GM18870 (cell line): ENCODE results near the gene SLC4A2.

Experiments used
- ATAC-seq: cut with Tn5 transposase; IDR thresholded peaks from one replicate; pipeline ENCODE4 v1.9.1; 2021; ENCODE audit warnings: moderate library complexity; ENCODE audit not compliant: unreplicated experiment

The SLC4A2 gene

DNA sequence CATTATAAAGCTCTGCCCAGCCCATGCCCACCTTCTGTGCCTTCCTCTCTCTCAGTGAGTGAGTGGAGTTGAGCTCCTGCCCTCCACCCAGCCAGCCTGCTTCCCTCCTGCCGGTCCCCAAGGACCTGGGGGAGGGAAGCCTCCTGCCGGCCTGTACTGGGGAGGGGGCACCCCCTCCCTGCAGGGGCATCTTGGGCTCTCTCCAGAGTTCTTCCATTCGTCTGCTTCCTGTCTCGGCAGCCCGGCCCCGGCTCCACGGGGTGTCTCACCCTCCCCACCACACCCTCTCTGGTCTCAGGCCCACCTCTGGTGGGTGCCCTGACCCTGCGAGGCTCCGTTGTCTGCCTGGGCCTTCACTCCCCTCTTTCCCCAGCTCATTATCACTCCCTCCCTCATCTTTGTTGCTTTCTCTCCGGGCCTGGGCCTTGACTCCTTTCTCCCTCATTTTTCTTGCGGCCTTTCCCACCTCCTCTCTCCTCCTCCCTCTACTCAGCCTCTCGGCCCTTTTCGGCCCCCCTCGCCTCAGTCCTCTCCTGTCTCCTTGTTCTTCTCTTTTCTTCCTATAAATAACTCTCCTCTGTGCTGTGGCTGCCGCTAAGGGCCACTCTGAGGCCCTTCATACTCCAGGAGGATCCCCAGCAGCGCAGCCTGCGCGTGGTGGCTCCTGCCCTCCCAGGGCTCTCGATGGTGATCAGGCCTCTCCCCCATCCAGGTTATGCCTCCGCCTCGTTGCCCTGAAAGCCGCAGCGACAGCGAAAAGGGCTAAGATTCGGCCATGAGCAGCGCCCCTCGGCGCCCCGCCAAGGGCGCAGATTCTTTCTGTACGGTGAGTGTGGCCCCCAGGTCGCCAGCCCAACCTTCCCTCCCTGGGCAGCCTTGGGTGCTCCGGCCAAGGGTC, 2.1 kb downstream of the SLC4A2 start:
- ATAC-seq, result no peak

DNA sequence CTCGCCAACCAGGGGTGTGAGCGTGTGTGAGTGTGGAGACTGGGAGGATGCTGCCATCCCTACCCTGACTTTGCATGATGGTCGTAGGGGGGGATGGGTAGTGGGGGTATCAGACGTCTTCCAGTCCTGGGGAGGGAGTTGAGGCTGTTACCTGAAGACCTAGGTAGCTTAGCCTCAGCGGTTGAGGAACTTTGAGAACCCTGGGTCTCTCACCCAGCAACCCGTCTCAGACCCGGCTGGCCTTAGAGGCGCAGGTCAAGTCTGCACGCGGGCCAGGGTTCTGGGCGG, 2.7 kb downstream of the SLC4A2 start:
- no peak for ATAC-seq

DNA sequence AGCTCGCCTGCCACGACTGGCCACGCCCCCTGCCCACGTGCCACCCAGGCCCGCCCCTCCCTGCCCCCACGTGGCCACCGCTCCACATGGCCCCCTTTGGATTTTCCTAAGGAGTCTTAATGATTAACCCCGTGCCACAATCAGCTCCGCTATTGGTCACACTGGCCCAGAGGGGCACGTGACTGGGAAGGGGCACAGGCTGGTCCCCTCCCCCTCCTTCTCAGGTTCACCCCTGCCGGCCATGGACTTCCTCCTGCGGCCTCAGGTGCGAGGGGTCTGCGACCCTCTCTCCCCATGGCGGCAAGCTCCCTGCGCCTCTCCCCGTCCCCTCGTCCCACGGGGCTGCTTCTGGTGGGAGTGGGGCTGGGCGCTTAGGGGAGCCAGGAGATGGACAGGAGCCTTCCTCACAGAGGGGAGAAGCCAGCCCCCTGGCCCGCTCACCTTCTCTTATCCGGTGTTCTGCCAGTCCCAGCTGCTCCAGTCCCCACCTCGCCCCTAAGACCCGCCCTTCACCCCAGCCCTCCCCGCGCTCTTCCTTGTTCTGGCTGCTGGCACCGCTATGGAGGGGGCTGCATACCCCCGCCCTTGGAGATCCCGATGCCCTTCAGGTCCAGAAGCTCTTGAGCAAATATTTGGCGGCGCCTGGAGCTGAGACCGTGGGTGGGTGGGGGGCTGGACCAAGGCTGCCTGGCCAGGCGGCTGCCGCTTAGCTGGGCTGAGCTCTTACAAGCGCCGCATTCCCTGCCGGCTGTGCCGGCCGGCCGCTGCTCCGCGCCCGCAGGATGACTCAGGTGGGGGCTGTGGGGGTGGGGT, 3.2 kb downstream of the SLC4A2 start:
- ATAC-seq, result no peak

DNA sequence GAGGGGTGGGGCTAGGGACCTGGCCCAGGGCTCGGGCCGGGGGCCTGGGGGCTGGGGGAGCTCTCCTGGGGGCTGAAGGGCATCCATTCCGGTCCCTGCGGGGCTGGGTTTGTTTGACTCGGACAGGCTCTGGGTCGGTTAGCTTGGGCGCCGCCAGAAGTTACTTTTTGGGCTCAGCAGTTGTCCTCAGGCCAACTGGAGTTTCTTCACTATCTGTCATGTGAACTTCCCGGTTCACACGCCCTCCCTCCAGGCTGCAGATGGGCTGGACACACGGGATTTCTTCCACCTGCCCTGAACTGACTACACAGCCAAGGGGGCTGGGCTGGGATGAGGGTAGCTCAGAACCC, 3.8 kb downstream of the SLC4A2 start:
- ATAC-seq, result no peak

DNA sequence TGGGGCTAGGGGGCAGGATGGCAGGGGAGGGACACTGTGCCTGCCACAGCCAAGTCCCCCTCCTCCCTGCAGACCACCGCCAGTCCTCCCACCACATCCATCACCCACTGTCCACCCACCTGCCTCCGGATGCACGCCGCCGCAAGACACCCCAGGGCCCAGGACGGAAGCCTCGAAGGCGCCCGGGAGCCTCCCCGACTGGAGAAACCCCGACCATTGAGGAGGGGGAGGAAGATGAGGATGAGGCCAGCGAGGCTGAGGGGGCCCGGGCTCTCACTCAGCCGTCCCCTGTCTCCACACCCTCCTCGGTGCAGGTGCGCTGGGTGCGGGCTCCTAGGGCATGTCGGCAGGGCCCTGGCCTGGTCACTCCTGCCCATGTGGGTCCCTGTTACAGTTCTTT, 5.1 kb downstream of the SLC4A2 start:
- ATAC-seq, result no peak

DNA sequence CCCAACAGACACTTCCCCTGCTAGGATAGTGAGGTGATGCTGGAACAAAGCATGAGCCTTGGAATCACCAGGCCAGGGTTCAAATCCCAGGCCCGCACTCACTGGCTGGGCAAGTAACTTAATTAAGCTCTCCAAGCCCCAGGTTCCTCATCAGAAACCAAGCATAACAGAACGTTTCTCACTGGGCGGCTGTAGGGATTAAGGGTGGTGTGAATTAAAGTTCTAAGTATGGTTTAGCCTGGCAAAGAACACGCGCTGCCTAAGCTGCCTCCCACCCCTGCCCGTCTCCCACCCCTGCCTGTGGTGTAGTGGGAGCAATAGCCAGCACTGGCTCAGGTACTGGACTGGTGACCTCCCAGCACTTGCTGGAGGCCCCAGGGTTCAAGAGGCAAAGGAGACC, 5.6 kb downstream of the SLC4A2 start:
- no peak for ATAC-seq

DNA sequence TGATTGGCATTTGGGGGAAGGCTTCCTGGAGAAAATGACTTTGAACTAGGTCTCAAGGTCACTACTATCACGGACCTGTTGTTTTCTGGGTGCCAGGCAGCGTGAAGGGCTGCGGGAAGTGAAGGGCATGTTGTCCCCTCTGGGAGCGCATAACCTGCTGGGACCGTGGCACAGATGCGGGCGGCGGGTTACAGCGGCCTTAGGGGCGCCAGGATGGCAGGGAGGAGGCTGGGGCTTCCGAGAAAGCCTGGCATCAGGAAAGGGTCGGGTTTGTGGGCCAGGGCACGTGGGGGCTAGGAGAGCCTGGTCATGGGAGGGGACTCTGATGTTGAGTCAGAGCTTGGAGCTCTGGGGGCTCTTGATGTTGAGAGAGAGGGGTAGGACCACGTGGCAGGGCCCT, 6.1 kb downstream of the SLC4A2 start:
- ATAC-seq, result no peak

DNA sequence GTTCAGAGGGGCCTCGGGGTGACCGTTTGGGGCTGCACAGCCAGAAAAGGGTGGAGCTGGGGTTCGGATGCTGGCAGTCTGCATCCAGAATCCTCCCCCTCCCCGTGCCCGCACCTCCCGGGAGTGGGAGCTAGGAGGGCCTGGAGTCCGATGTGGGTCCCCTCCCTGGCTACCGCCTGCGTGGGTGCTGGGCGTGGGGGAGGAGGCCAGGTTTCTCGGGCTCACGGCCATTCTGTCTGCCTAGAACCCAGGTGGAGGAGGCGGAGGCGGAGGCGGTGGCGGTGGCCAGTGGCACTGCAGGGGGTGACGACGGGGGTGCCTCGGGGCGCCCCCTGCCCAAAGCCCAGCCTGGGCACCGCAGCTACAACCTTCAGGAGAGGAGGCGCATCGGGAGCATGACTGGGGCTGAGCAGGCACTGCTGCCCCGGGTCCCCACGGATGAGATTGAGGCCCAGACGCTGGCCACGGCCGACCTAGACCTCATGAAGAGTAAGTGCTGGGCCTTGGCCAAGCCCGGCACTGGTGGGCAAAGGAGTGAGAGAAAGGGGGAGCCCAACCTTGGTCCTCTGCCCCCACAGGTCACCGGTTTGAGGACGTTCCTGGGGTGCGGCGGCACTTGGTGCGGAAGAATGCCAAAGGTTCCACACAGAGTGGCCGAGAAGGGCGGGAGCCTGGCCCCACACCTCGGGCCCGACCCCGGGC, 7.0 kb downstream of the SLC4A2 start:
- no peak for ATAC-seq

DNA sequence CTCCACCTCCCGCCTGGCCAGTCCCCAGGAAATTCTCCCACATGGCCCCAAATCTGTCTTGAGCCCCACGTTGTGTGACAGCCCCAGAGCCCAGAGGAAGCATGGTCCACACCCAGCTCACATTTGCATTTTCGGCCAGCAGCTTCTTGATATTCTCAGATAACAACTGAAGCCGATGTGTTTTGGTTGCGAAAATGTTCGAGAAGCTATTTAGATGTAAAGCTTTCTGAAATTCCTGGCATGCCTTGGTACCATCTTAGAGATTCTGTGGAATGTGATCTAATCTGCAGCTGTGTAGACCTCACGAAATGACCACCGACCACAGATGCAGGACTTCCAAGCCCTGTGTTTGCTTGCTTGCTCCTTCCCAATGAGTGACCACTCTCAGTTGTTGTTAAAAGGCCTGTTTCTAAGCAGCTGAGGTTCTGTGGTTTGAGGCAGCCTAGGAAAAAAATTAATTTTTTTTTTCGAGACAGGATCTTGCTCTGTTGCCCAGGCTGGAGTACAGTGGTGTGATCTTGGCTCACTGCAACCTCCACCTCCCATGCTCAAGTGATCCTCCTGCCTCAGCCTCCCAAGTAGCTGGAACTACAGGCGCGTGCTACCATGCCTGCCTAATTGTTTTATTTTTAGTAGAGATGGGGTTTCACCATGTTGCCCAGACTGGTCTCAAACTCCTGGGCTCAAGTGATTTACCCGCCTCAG, 8.8 kb downstream of the SLC4A2 start:
- ATAC-seq, result no peak

DNA sequence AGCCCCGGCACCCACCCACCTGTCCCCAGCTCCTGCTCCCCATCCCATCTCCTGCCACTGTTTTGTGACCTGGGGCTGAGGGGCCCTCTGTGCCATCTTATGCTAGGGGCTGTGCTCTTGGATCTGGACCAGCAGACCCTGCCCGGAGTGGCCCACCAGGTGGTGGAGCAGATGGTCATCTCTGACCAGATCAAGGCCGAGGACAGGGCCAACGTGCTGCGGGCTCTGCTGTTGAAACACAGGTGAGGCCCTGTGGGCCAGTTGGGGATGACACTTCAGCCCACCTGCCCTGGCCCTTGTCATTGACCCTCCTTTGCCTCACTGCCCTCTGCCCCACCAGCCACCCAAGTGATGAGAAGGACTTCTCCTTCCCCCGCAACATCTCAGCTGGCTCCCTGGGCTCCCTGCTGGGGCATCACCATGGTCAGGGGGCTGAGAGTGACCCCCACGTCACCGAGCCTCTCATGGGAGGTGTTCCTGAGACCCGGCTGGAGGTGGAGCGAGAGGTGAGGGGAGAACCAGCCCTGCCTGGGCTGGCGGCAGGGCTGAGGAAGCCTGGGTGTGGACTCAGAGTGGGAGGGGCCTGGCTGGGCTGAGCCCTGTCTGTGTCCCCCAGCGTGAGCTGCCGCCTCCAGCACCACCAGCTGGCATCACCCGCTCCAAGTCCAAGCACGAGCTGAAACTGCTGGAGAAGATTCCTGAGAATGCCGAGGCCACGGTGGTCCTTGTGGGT, 10.6 kb downstream of the SLC4A2 start:
- ATAC-seq, result no peak

DNA sequence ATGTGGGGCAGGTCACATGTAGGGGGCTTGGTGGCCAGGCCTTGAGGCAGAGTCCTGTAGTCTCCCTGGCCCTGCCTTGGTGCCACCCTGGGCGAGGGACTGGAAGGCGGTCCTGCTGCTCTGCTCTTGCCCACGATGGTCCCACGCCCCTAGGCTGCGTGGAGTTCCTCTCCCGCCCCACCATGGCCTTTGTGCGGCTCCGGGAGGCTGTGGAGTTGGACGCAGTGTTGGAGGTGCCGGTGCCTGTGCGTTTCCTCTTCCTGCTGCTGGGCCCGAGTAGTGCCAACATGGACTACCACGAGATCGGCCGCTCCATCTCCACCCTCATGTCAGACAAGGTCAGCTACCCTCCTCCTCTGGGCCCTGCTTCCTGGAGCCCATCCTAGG, 11.2 kb downstream of the SLC4A2 start:
- no peak for ATAC-seq

DNA sequence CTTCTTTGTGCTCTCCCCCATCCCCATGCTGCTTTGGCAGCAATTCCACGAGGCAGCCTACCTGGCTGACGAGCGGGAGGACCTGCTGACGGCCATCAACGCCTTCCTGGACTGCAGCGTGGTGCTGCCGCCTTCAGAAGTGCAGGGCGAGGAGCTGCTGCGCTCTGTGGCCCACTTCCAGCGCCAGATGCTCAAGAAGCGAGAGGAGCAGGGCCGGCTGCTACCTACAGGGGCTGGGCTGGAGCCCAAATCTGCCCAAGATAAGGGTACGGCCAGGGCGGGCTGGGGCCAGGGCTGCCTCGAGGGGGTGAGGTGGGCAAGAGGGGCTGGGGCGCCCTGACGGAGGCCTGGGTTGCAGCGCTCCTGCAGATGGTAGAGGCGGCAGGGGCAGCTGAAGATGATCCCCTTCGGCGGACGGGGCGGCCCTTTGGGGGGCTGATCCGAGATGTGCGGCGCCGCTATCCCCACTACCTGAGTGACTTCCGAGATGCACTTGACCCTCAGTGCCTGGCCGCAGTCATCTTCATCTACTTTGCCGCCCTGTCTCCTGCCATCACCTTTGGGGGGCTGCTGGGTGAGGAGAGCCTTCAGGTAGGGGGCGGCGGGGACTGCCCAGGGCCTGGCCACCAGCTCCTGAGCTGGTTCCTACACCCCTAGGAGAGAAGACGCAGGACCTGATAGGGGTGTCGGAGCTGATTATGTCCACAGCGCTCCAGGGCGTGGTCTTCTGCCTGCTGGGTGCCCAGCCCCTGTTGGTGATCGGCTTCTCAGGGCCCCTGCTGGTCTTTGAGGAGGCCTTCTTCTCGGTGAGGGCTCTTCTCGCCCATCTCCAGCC, 11.9 kb downstream of the SLC4A2 start:
- no peak for ATAC-seq

DNA sequence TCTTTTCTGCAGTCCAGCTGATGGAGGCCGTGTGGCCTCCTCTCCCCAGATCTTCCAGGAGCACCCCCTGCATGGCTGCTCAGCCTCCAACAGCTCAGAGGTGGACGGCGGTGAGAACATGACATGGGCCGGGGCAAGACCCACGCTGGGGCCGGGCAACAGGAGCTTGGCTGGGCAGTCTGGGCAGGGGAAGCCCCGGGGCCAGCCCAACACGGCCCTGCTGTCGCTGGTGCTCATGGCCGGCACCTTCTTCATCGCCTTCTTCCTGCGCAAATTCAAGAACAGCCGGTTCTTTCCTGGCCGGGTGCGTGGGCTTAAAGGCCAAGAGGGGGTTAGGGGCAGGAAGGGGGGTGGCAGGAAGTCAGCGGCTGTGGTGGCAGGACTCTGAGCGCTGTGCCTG, 14.6 kb downstream of the SLC4A2 start:
- ATAC-seq, result no peak

DNA sequence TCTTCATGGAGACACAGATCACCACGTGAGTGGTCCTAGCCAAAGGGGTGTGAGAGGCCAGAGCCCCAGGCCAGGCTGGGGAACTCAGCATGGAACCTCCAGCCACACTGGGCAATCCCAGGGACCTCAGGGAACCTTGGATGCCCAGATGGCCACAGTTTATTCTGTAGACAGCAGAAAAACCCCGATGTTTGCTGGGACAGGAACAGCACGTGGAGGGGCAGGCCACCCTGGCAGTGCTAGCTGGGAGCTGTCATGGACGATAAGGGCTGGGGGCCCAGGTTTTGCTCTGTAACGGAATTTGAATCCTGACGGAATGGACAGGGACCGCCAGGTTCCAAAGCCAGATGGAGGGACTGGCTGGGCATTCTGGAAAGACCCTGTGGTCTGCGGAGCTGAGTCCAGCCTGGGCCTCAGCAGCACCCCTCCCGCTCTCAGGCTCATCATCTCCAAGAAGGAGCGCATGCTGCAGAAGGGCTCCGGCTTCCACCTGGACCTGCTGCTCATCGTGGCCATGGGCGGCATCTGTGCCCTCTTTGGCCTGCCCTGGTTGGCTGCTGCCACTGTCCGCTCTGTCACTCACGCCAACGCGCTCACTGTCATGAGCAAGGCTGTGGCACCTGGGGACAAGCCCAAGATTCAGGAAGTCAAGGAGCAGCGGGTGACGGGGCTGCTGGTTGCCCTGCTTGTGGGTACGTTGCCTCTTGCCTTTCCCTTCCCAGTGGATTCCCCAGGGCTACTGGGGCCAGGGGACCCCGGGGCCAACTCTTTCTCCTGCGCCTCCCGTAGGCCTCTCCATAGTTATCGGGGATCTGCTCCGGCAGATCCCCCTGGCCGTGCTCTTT, 15.7 kb downstream of the SLC4A2 start:
- no peak for ATAC-seq

DNA sequence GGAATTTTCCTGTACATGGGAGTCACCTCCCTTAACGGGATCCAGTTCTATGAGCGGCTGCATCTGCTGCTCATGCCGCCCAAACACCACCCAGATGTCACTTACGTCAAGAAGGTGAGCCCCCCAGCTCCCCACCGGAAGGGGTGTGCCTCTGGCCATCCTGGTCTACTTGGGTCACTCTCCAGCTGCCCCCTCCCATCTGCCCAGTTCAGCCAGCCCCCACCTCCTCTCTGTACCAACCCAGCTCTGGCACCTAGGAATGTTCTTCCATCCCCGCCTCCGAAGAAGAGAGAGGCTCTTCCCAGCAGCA, 16.2 kb downstream of the SLC4A2 start:
- ATAC-seq, result no peak

DNA sequence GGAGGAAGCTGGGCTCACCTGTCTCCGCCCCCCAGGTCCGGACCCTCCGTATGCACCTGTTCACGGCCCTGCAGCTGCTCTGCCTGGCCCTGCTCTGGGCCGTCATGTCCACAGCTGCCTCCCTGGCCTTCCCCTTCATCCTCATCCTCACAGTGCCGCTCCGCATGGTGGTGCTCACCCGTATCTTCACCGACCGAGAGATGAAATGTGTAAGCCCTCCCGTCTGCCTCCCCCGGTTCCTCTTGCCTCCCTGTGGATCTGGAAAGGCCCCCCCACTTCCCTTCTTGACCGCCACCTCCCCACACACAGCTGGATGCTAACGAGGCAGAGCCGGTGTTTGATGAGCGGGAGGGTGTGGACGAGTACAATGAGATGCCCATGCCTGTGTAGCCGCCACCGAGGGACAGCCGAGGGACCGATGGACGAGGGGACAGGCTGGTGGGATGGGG, 16.6 kb downstream of the SLC4A2 start:
- no peak for ATAC-seq

DNA sequence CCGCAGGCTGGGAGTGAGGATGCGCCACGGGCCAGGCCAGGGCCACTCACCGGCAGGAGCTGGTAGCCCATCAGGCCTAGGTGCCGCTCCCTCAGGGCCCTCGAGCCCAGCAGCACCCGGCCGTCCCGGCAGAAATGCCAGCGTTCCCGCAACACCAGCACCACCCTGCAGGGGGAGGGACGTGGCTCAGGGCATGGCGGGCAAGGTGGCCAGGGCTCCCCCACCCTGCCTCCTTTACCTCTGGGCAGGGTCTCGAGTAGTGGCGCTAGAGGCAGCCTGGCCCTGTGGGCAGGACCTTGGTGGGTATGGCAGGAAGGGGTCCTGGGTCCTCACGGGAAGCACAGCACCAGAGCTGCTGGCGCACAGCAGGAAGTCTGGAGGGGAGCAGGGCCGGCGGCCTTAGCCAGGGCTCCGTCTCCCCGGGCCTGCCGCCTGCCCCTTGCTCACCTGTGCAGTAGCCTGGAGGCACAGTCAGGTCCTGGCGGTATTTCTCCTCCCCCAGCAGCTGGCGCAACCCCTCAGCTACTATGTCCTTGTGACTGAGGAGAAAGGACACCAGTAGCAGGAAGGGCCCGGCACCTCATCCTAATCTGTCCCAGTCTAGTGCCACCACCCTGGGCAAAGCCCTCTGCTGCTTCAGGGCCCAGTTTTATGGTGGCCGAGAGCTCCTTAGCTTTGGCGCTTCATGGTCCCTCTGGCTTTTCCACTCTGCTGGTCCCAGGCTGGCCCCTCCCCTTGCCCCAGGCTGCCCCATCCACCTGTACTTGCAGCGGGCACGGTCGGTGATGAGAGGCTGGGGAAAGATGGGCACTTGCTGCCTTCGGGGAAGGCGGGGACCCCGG, 17.7 kb downstream of the SLC4A2 start:
- no peak for ATAC-seq

DNA sequence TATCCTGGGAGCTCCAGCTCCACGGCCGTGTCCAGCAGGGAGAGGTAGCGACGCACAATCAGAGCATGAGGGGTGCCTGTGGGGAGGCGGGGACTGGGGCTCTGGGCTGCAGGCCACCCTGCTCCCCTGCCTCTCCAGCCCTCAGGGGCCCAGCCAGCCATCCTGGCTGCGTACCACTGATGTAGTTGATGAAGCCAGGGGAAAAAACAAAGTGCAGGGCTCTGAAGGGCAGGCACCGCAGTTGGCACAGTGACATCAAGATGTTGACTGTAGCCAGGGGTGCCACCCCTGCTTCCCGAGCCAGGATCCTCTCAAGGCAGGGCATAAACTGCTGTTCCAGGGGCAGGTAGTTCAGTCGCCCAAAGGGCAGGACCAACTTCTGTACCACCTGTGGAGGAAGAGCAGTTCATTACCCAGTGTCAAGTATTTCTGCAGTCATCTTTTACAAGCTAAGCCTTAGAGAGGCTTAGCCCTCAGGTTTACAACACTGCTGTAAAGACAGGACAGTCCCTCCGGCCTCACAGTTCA, 18.4 kb downstream of the SLC4A2 start:
- no peak for ATAC-seq
